Mucosa of descending colon (tissue), 3 donors: ENCODE results near the gene PSMD3. TPM values are rescaled to one million over a fixed set of nuclear protein-coding genes. Genes with fewer than 3 reads are reported as not detected.

Source experiments
- ATAC-seq: fragments of 200-7000 bp; cut with Tn5 transposase; one replicate; pipeline ENCODE4 v1.9.1; 2020; ENCODE audit warnings: mild to moderate bottlenecking, moderate library complexity
- DNase-seq, 3 donors: peaks; one replicate each; pipeline ENCODE4 v3.0.0-alpha.2; 2020
- H3K36me3 ChIP-seq: fragments of 200-600 bp; one replicate; pipeline ENCODE4 v1.8.0; 2021; ENCODE audit warnings: low read depth, mild to moderate bottlenecking
- H3K4me1 ChIP-seq: fragments of 200-600 bp; one replicate; pipeline ENCODE4 v1.8.0; 2021; ENCODE audit warnings: low read depth, mild to moderate bottlenecking
- H3K4me3 ChIP-seq: fragments of 200-600 bp; one replicate; pipeline ENCODE4 v1.8.0; 2021; ENCODE audit warnings: mild to moderate bottlenecking
- H3K9me3 ChIP-seq: fragments of 200-600 bp; one replicate; pipeline ENCODE4 v1.8.0; 2021; ENCODE audit warnings: mild to moderate bottlenecking
- CTCF ChIP-seq: fragments of 200-600 bp; IDR thresholded peaks from one replicate; pipeline ENCODE4 v1.8.0; 2022; ENCODE audit warnings: antibody characterized with exemption, mild to moderate bottlenecking
- intact Hi-C, 2 donors: fragments of 100-400 bp; cut with DNase I in 1 of 2; cut with micrococcal nuclease in 1 of 2; formaldehyde crosslinking; loops; one replicate each; pipeline versions ENCODE4 v1.11.0 to v1.11.1; 2022; cut with DNase I, micrococcal nuclease
- microRNA-seq: library from miRNA; unstranded; fragments of <30 nt; microRNA quantifications from one replicate; pipeline ENCODE4, GENCODE V29; 2019
- total RNA-seq, 3 donors: library from RNA; stranded (reverse); fragmentation: NEBNext Ultra II Directional in 2 of 3; extraction: Animal tissue kit (Norgen Biotek cat#: 25700) in 2 of 3; gene quantifications; one replicate each; pipeline versions ENCODE4 v1.2.1 to v1.2.4, GENCODE V29; 2021 to 2023
- donor health status: DM: no; HTN: no; CAD: no; lungs with moderate emphysema.
- donor health status: DM: no; HTN: no; CAD: no.
- donor health status: DM: no; HTN: yes; CAD: no.

PSMD3 gene
- total RNA-seq, 3 donors from 2014 or later: 96.0 to 126 (median 96.8) TPM

GRCh38 chr17:40033339-40033738 is 52.7 kb downstream of the PSMD3 start:
- no peak for DNase-seq
- H3K4me3 ChIP-seq: no peak overlapping the region
- ATAC-seq: no peak
- H3K36me3 ChIP-seq: peaks cover 3% of the 10 kb centered on the region
- peaks cover 18% of the 10 kb centered on the region for H3K4me1 ChIP-seq
- H3K9me3 ChIP-seq: no peaks in the 10 kb centered on the region
- intact Hi-C loops: loop anchor here in 1 of 2 donors (10.0 kb wide), 1 partner anchor 141 kb away; the partner anchor contains the start of gene RAPGEFL1
- no peak for TF ChIP-seq CTCF

GRCh38 chr17:40034426-40035161 is 54.0 kb downstream of the PSMD3 start:
- no peak for TF ChIP-seq CTCF
- Histone ChIP-seq H3K4me1 (peaks cover 18% of the 10 kb centered on the region), H3K36me3 (peaks cover 1% of the 10 kb centered on the region)

GRCh38 chr17:40035162-40035559 is 54.6 kb downstream of the PSMD3 start:
- intact Hi-C loops: loop anchor here in 1 of 2 donors (10.0 kb wide), 1 partner anchor 140 kb away; the partner anchor contains the start of gene RAPGEFL1
- ATAC-seq: peak; percentile 69
- no peaks in the 10 kb centered on the region for H3K9me3 ChIP-seq
- DNase-seq: peak in 2 of 3 donors; percentile 54 to 72
- no peak overlapping the region for H3K4me3 ChIP-seq
- peaks cover 18% of the 10 kb centered on the region for H3K4me1 ChIP-seq
- H3K36me3 ChIP-seq: no peaks in the 10 kb centered on the region
- TF ChIP-seq CTCF: peak; percentile 53

More at GRCh38 chr17:40034426-40035161, 54.0 kb downstream of the PSMD3 start:
- ATAC-seq (no peak), DNase-seq (no peak)
- Histone ChIP-seq H3K9me3 (no peaks in the 10 kb centered on the region), H3K4me3 (no peak overlapping the region)
- intact Hi-C loops: loop anchor here in 1 of 2 donors (10.0 kb wide), 1 partner anchor 140 kb away; the partner anchor contains the start of gene RAPGEFL1

GRCh38 chr17:40038882-40039513 is 58.4 kb downstream of the PSMD3 start:
- ATAC-seq (peak; percentile 68), DNase-seq (peak in 1 of 3 donors; percentile 59)
- intact Hi-C loops: loop anchor here in 1 of 2 donors (10.0 kb wide), 1 partner anchor 136 kb away; the partner anchor contains the start of gene RAPGEFL1
- no peak overlapping the region for H3K4me3 ChIP-seq
- peaks cover 8% of the 10 kb centered on the region for H3K4me1 ChIP-seq
- H3K36me3 ChIP-seq: no peaks in the 10 kb centered on the region
- H3K9me3 ChIP-seq: no peaks in the 10 kb centered on the region
- no peak for TF ChIP-seq CTCF

GRCh38 chr17:40041196-40041595 is 60.6 kb downstream of the PSMD3 start:
- Histone ChIP-seq H3K4me1 (peaks cover 8% of the 10 kb centered on the region), H3K36me3 (no peaks in the 10 kb centered on the region), H3K4me3 (no peak overlapping the region), H3K9me3 (no peaks in the 10 kb centered on the region)
- ATAC-seq (no peak), DNase-seq (no peak)
- intact Hi-C loops: no loop called here
- no peak for TF ChIP-seq CTCF

Small RNA genes lying within 50 kb of the gene (microRNA-seq; reads per million reads assigned to microRNA genes)
- gene MIR6884: not detected

Other genes starting within 250 kb of the PSMD3 start
- gene GRB7, start 242.9 kb upstream of the PSMD3 start, total RNA-seq: 10 to 100 TPM; 13.6 to 49.0 (median 28.0) TPM
- gene IKZF3, start 116.5 kb upstream of the PSMD3 start, total RNA-seq: 1 to 10 TPM; 3.5 to 5.3 (median 4.6) TPM
- gene ZPBP2, start 112.6 kb upstream of the PSMD3 start, total RNA-seq: not detected
- gene GSDMB, start 62.2 kb upstream of the PSMD3 start, total RNA-seq: 100 to 1,000 TPM in 2 of 3 donors, 10 to 100 TPM in 1; 76.1 to 162 (median 139) TPM
- gene ORMDL3, start 53.2 kb upstream of the PSMD3 start, total RNA-seq: 10 to 100 TPM; 56.8 to 62.0 (median 58.3) TPM
- not detected for gene LRRC3C, start 53.1 kb upstream of the PSMD3 start, total RNA-seq
- under 1 TPM; 0.22 to 0.54 (median 0.26) TPM for gene GSDMA, start 17.8 kb upstream of the PSMD3 start, total RNA-seq
- gene CSF3, start 34.6 kb downstream of the PSMD3 start, total RNA-seq: not detected
- gene MED24, start 73.6 kb downstream of the PSMD3 start, total RNA-seq: 10 to 100 TPM; 76.6 to 90.2 (median 87.4) TPM
- 100 to 1,000 TPM in 1 of 3 donors, 10 to 100 TPM in 2; 56.8 to 114 (median 60.0) TPM for gene THRA, start 82.2 kb downstream of the PSMD3 start, total RNA-seq
- 10 to 100 TPM in 2 of 3 donors, 1 to 10 TPM in 1; 9.3 to 15.0 (median 14.8) TPM for gene NR1D1, start 119.8 kb downstream of the PSMD3 start, total RNA-seq
- gene MSL1, start 141.2 kb downstream of the PSMD3 start, total RNA-seq: 10 to 100 TPM; 83.7 to 100.0 (median 85.3) TPM
- 100 to 1,000 TPM in 1 of 3 donors, 10 to 100 TPM in 2; 62.2 to 134 (median 63.0) TPM for gene CASC3, start 159.7 kb downstream of the PSMD3 start, total RNA-seq
- 100 to 1,000 TPM in 2 of 3 donors, 10 to 100 TPM in 1; 76.8 to 177 (median 147) TPM for gene RAPGEFL1, start 196.7 kb downstream of the PSMD3 start, total RNA-seq
- 10 to 100 TPM; 41.4 to 56.2 (median 42.8) TPM for gene WIPF2, start 238.5 kb downstream of the PSMD3 start, total RNA-seq